NOMO-1 (cell line): ENCODE measurements around the gene RIN3.

Experiments used
- DNase-seq, 2 experiments: peaks; one replicate each; lab custom pipeline; 2025; ENCODE audit not compliant: unreplicated experiment in 2 of 2; lab: John Stamatoyannopoulos, UW

The RIN3 gene

GRCh38 chr14:92680781-92681650 lies 167.4 kb downstream of the RIN3 start:
- DNase-seq: peak; percentile 69 to 72

- no peak for DNase-seq
Measured at GRCh38 chr14:92683041-92683440, 169.5 kb downstream of the RIN3 start.

GRCh38 chr14:92684801-92685560 lies 171.4 kb downstream of the RIN3 start:
- DNase-seq: no peak

- DNase-seq: no peak
Measured at GRCh38 chr14:92685784-92686355, 172.3 kb downstream of the RIN3 start.

- no peak for DNase-seq
Measured at GRCh38 chr14:92686411-92686899, 172.9 kb downstream of the RIN3 start.

- DNase-seq: no peak
Measured at GRCh38 chr14:92686900-92687427, 173.4 kb downstream of the RIN3 start.

- no peak for DNase-seq
Measured at GRCh38 chr14:92687681-92688433, 174.3 kb downstream of the RIN3 start.

- no peak for DNase-seq
Measured at GRCh38 chr14:92688434-92689375, 175.1 kb downstream of the RIN3 start.

- peak; percentile 10 to 17 for DNase-seq
Measured at GRCh38 chr14:92690171-92691011, 176.8 kb downstream of the RIN3 start.

- no peak for DNase-seq
Measured at GRCh38 chr14:92692822-92693226, 179.2 kb downstream of the RIN3 start.

- no peak for DNase-seq
Measured at GRCh38 chr14:92693998-92694795, 180.6 kb downstream of the RIN3 start.

GRCh38 chr14:92694807-92695206 lies 181.2 kb downstream of the RIN3 start:
- DNase-seq: no peak

- no peak for DNase-seq
Measured at GRCh38 chr14:92695562-92695961, 182.0 kb downstream of the RIN3 start.

GRCh38 chr14:92696366-92696765 lies 182.8 kb downstream of the RIN3 start:
- peak; percentile 16 to 26 for DNase-seq

- DNase-seq: no peak
Measured at GRCh38 chr14:92698393-92698792, 184.8 kb downstream of the RIN3 start.

GRCh38 chr14:92701826-92702225 lies 188.2 kb downstream of the RIN3 start:
- no peak for DNase-seq

- DNase-seq: peak in 1 of 2 experiments; percentile 15
Measured at GRCh38 chr14:92702441-92702918, 188.9 kb downstream of the RIN3 start.
